ENCODE data around the gene DYSF.

DYSF gene

DNA sequence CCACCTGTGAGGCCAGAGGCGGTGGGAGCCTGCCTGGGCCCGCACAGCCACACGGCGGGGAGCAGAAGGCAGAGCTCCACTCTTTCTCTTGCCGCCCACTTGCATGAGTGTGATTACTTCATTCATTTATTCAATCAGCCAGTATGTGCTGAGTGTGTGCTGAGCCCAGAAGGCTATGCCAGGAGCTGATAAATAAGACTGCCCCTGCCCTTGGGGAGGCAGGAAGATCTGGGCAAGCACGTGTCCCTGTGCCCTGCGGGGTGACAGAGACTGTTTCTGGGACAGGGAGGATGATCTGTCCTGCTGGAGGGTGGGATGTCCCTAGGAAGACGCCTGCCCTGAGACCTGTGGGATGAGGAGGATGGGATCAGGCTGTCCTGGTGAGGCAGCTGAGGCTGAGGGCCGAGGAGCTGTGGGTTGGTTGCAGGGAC lies 250.8 kb downstream of the DYSF start:
- Histone ChIP-seq H3K4me3 (ENCODE audit: control insufficient read depth in 1 of 7, extremely low read depth in 1 of 7, insufficient read depth in 4 of 7, low read depth in 2 of 7, low read length in 6 of 7) (no peak overlapping the region), H3K9me3 (ENCODE audit: control extremely low read depth in 1 of 5, control insufficient read depth in 4 of 5, insufficient read depth in 2 of 5, low read depth in 1 of 5, low read length in 4 of 5) (no peaks in the 10 kb centered on the region), H3K4me1 (ENCODE audit: control extremely low read depth in 1 of 4, control insufficient read depth in 4 of 4, insufficient read depth in 4 of 4, low read length in 3 of 4) (peaks cover 0 to 2% (median 0%) of the 10 kb centered on the region in 4 experiments), H3K27me3 (replicated peaks in 2 of 5; ENCODE audit: control insufficient read depth in 4 of 5, insufficient read depth in 5 of 5, low read length in 4 of 5) (peaks cover 0 to 7% (median 0%) of the 10 kb centered on the region in 5 experiments), H3K36me3 (ENCODE audit: control insufficient read depth in 4 of 4, insufficient read depth in 4 of 4, low read length in 3 of 4) (no peaks in the 10 kb centered on the region), H3K27ac (ENCODE audit: insufficient read depth in 1 of 2, low read depth in 1 of 2, low read length in 2 of 2, poor library complexity in 1 of 2, severe bottlenecking in 2 of 2) (no peak overlapping the region)
- WGBS (ENCODE audit: insufficient coverage), result 85% methylated on average over 5 of the region's 9 CpGs
- ChIA-PET CTCF (no interaction called here), POLR2A (no interaction called here)
- no peak for DNase-seq

DNA sequence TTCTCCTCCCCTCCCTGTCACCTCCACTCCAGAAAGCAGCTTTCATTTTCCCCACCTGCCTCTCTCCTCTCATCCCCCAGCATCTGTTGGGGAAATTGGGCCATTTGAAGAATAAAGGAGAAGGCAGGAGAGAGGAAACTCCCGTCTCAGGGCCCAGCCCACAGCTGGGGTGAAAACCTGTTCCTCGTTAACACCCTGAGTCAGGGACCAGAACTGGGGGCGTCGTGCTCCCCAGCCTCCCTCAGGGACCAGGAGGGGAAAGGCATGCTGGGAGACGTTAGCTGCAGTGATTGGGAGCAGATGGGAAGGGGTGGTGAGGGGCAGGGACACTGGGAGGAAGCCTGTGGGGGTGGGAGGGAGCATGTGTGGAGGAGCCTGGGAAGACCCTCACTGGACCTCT lies 251.3 kb downstream of the DYSF start:
- WGBS (ENCODE audit: insufficient coverage), result 87% methylated on average over 3 of the region's 5 CpGs
- Histone ChIP-seq H3K9me3 (ENCODE audit: control extremely low read depth in 1 of 5, control insufficient read depth in 4 of 5, insufficient read depth in 2 of 5, low read depth in 1 of 5, low read length in 4 of 5) (no peaks in the 10 kb centered on the region), H3K36me3 (ENCODE audit: control insufficient read depth in 4 of 4, insufficient read depth in 4 of 4, low read length in 3 of 4) (no peaks in the 10 kb centered on the region), H3K27ac (ENCODE audit: insufficient read depth in 1 of 2, low read depth in 1 of 2, low read length in 2 of 2, poor library complexity in 1 of 2, severe bottlenecking in 2 of 2) (no peak overlapping the region), H3K4me3 (ENCODE audit: control insufficient read depth in 1 of 7, extremely low read depth in 1 of 7, insufficient read depth in 4 of 7, low read depth in 2 of 7, low read length in 6 of 7) (no peak overlapping the region), H3K27me3 (replicated peaks in 2 of 5; ENCODE audit: control insufficient read depth in 4 of 5, insufficient read depth in 5 of 5, low read length in 4 of 5) (peaks cover 0 to 3% (median 0%) of the 10 kb centered on the region in 5 experiments), H3K4me1 (ENCODE audit: control extremely low read depth in 1 of 4, control insufficient read depth in 4 of 4, insufficient read depth in 4 of 4, low read length in 3 of 4) (peaks cover 0 to 2% (median 0%) of the 10 kb centered on the region in 4 experiments)
- ChIA-PET POLR2A (no interaction called here), CTCF (no interaction called here)
- no peak for DNase-seq

DNA sequence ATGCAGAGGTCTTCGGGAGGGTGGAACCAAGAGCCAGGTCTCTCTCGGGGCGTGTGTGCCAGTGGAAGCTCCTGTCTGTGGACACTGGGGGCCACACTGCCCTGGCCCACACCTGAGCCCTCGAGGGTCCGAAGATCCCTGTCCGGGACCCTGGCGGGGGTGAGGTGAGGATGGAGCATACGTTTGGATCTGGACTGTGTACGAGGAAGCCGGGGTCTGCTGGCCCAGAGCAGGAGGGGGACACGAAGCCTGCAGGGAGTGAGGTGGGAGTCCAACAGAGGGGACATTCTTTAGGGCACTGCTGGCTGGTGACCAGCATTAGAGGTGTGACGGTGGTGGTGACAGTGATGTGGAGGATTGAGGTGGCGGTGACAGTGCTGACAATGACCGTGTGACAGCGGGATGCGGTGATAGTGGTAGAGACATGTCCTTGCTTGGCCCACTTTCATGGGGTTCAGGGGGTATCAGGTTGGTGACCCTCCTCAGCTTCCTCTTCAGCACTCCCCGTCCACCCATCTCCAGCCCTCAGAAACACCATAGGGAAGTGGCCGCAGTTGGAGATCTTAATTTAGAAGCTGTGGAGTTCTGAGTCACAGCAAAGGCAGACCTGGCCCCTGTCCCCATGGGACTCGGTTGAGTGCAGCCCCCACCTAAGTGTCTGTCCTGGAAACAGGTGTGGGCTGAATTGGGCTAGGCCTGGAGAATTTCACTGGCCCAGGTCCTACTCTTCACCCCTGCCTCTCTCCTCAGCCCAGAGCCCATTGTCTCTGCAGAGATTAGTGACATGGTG lies 252.0 kb downstream of the DYSF start:
- DNase-seq, result no peak
- CTCF ChIA-PET, result no interaction called here
- Histone ChIP-seq H3K36me3 (ENCODE audit: control insufficient read depth in 4 of 4, insufficient read depth in 4 of 4, low read length in 3 of 4) (no peaks in the 10 kb centered on the region), H3K4me3 (ENCODE audit: control insufficient read depth in 1 of 7, extremely low read depth in 1 of 7, insufficient read depth in 4 of 7, low read depth in 2 of 7, low read length in 6 of 7) (no peak overlapping the region), H3K9me3 (ENCODE audit: control extremely low read depth in 1 of 5, control insufficient read depth in 4 of 5, insufficient read depth in 2 of 5, low read depth in 1 of 5, low read length in 4 of 5) (no peaks in the 10 kb centered on the region), H3K27me3 (replicated peaks in 2 of 5; ENCODE audit: control insufficient read depth in 4 of 5, insufficient read depth in 5 of 5, low read length in 4 of 5) (peaks cover 0 to 3% (median 0%) of the 10 kb centered on the region in 5 experiments), H3K4me1 (ENCODE audit: control extremely low read depth in 1 of 4, control insufficient read depth in 4 of 4, insufficient read depth in 4 of 4, low read length in 3 of 4) (peaks cover 0 to 2% (median 0%) of the 10 kb centered on the region in 4 experiments), H3K27ac (ENCODE audit: insufficient read depth in 1 of 2, low read depth in 1 of 2, low read length in 2 of 2, poor library complexity in 1 of 2, severe bottlenecking in 2 of 2) (no peak overlapping the region)
- 94% methylated on average over 15 of the region's 19 CpGs for WGBS (ENCODE audit: insufficient coverage)
- POLR2A ChIA-PET, result no interaction called here

DNA sequence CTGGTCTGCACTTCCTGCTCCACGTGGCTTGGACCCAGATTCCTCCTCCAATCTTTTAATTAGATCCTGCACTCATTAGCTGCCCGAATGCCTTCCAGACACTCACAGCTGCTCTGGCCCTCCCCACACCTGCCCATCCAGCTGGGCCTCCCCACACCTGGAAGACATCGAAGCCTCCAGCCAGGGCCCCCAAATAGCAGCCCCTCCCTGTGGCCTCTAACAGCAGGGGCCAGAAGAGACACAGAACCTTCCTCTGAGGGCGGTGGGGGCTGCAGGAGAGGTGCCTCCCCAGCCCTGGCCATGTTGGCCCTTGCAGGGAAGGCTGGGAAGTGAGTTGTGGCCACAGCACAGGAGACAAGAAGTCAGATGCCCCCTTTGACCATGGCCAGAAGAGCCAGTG lies 252.8 kb downstream of the DYSF start:
- H3K27me3 ChIP-seq (replicated peaks in 2 of 5; ENCODE audit: control insufficient read depth in 4 of 5, insufficient read depth in 5 of 5, low read length in 4 of 5), result peaks cover 0 to 3% (median 0%) of the 10 kb centered on the region in 5 experiments
- no peak for DNase-seq
- peaks cover 0 to under 1% (median 0%) of the 10 kb centered on the region in 4 experiments for H3K4me1 ChIP-seq (ENCODE audit: control extremely low read depth in 1 of 4, control insufficient read depth in 4 of 4, insufficient read depth in 4 of 4, low read length in 3 of 4)
- ChIA-PET POLR2A (no interaction called here), CTCF (no interaction called here)
- no peaks in the 10 kb centered on the region for H3K36me3 ChIP-seq (ENCODE audit: control insufficient read depth in 4 of 4, insufficient read depth in 4 of 4, low read length in 3 of 4)
- no peak overlapping the region for H3K4me3 ChIP-seq (ENCODE audit: control insufficient read depth in 1 of 7, extremely low read depth in 1 of 7, insufficient read depth in 4 of 7, low read depth in 2 of 7, low read length in 6 of 7)
- 77% methylated on average over 3 of the region's 4 CpGs for WGBS (ENCODE audit: insufficient coverage)
- H3K9me3 ChIP-seq (ENCODE audit: control extremely low read depth in 1 of 5, control insufficient read depth in 4 of 5, insufficient read depth in 2 of 5, low read depth in 1 of 5, low read length in 4 of 5), result no peaks in the 10 kb centered on the region
- H3K27ac ChIP-seq (ENCODE audit: insufficient read depth in 1 of 2, low read depth in 1 of 2, low read length in 2 of 2, poor library complexity in 1 of 2, severe bottlenecking in 2 of 2), result no peak overlapping the region

DNA sequence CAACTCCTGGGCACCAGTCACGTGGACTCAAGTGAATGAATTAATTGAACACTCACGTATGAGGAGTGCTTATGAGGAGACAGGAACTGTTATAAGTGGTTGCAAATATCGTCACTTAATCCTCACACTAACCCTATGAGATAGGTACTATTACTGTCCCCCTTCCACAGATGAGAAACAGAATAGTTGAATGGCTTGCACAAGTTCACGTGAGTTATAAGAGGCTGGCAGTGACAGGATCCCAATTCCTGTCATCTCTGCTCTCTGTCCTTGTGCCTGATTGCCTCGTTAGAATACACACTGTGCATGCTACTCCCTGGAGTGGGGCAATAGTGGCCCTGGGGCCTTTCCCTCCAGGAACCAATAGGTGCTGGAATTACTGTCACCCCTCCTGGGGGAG lies 253.5 kb downstream of the DYSF start:
- Histone ChIP-seq H3K9me3 (ENCODE audit: control extremely low read depth in 1 of 5, control insufficient read depth in 4 of 5, insufficient read depth in 2 of 5, low read depth in 1 of 5, low read length in 4 of 5) (no peaks in the 10 kb centered on the region), H3K27ac (ENCODE audit: insufficient read depth in 1 of 2, low read depth in 1 of 2, low read length in 2 of 2, poor library complexity in 1 of 2, severe bottlenecking in 2 of 2) (no peak overlapping the region), H3K4me3 (ENCODE audit: control insufficient read depth in 1 of 7, extremely low read depth in 1 of 7, insufficient read depth in 4 of 7, low read depth in 2 of 7, low read length in 6 of 7) (no peak overlapping the region), H3K4me1 (ENCODE audit: control extremely low read depth in 1 of 4, control insufficient read depth in 4 of 4, insufficient read depth in 4 of 4, low read length in 3 of 4) (no peaks in the 10 kb centered on the region), H3K36me3 (ENCODE audit: control insufficient read depth in 4 of 4, insufficient read depth in 4 of 4, low read length in 3 of 4) (no peaks in the 10 kb centered on the region), H3K27me3 (replicated peaks in 2 of 5; ENCODE audit: control insufficient read depth in 4 of 5, insufficient read depth in 5 of 5, low read length in 4 of 5) (peaks cover 0 to 4% (median 0%) of the 10 kb centered on the region in 5 experiments)
- DNase-seq, result no peak
- ChIA-PET CTCF (no interaction called here), POLR2A (no interaction called here)
- 94% methylated on average over 2 of the region's 5 CpGs for WGBS (ENCODE audit: insufficient coverage)

DNA sequence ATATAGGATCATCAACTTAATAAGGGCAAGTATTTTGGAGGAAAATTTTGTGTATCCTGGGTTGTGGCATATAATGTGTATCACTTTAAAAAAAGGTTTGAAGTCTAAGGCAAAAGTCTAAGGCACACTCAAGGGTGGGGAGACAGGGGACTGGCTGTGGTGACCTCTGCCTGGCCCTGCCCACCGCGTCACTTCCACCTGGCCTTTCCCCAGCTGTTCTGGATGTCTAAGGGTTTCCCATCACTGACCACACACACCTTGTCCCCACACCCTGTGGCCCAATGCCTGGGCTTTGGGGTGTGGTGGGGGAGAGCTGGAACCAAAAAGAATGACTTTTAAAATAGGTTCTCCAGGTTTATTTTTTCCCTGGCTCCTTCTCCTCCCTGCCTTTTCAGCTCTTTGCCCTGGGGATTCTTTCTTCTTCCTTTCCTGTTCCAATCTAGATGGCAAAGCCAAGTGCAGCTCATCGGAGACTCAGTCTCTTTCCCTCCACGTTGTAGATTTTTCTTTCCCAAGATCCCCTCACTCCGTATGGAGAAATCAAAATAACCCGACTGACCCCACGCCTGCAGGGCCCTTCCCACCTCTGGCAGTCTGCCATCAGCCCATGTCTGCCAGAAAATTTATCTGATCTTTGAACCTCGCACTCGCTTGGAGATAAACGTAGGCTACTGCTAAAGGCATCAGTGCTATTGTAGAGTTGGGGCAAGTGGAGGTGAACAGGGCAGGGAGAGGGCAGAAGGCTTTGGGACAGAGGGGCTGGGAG lies 257.2 kb downstream of the DYSF start:
- ChIA-PET POLR2A (no interaction called here), CTCF (no interaction called here)
- WGBS (ENCODE audit: insufficient coverage), result 90% methylated on average over 8 of the region's 10 CpGs
- no peaks in the 10 kb centered on the region for H3K36me3 ChIP-seq (ENCODE audit: control insufficient read depth in 4 of 4, insufficient read depth in 4 of 4, low read length in 3 of 4)
- no peaks in the 10 kb centered on the region for H3K9me3 ChIP-seq (ENCODE audit: control extremely low read depth in 1 of 5, control insufficient read depth in 4 of 5, insufficient read depth in 2 of 5, low read depth in 1 of 5, low read length in 4 of 5)
- DNase-seq, result no peak
- no peaks in the 10 kb centered on the region for H3K4me1 ChIP-seq (ENCODE audit: control extremely low read depth in 1 of 4, control insufficient read depth in 4 of 4, insufficient read depth in 4 of 4, low read length in 3 of 4)
- H3K27me3 ChIP-seq (replicated peaks in 2 of 5; ENCODE audit: control insufficient read depth in 4 of 5, insufficient read depth in 5 of 5, low read length in 4 of 5), result peaks cover 0 to 3% (median 3%) of the 10 kb centered on the region in 5 experiments
- H3K4me3 ChIP-seq (ENCODE audit: control insufficient read depth in 1 of 7, extremely low read depth in 1 of 7, insufficient read depth in 4 of 7, low read depth in 2 of 7, low read length in 6 of 7), result no peak overlapping the region
- H3K27ac ChIP-seq (ENCODE audit: insufficient read depth in 1 of 2, low read depth in 1 of 2, low read length in 2 of 2, poor library complexity in 1 of 2, severe bottlenecking in 2 of 2), result no peak overlapping the region

Measured in common myeloid progenitor, CD34-positive (primary cell).